HepG2 (cell line): ENCODE results near the gene RYK. TPM values are rescaled to one million over a fixed set of nuclear protein-coding genes. Genes with fewer than 3 reads are reported as not detected.

Experiments
- ATAC-seq: fragments of 200-7000 bp; cut with Tn5 transposase; 3 replicates; pipeline ENCODE4 v1.9.1; 2020; ENCODE audit warnings: mild to moderate bottlenecking, moderate library complexity
- BruUV-seq: library from RNA; stranded (reverse); fragments of 400-500 nt; replicated peaks from 2 replicates; lab custom pipeline; 2021; lab: Mats Ljungman, UMichigan
- CTCF ChIA-PET: fragments of 300-600 bp; formaldehyde crosslinking; extraction: SDS; loops from one replicate; lab custom pipeline; 2021; ENCODE audit warnings: low total read pairs, inconsistent platforms, low intra/inter-chr PET ratio; lab: Yijun Ruan, JAX
- POLR2A ChIA-PET: fragments of 350-600 bp; sonication (Branson Sonifier 250); formaldehyde crosslinking; loops from one replicate; lab custom pipeline; 2020; ENCODE audit warnings: antibody characterized with exemption, inconsistent platforms; lab: Yijun Ruan, JAX
- DNase-seq: peaks from one replicate; pipeline ENCODE4 v3.0.0-alpha.2; 2015; ENCODE audit warnings: low spot score
- FAIRE-seq: peaks from 3 replicates; lab custom pipeline; 2011; peaks lifted over from hg19 to GRCh38; lab: Jason Lieb, UNC
- H2AFZ ChIP-seq: one replicate; pipeline ENCODE4 v1.6.1; 2011; ENCODE audit warnings: low read length, inconsistent platforms
- H3K27ac ChIP-seq: fragments of 300-600 bp; 3 replicates; pipeline ENCODE4 v1.8.0; 2011; ENCODE audit warnings: mixed run types, mild to moderate bottlenecking, mixed read lengths, low read length, inconsistent platforms; ENCODE audit not compliant: insufficient read depth; ENCODE audit errors: extremely low read length
- H3K27me3 ChIP-seq, 2 experiments: fragments of 200-600 bp in 1 of 2; 2 replicates in 1 of 2; 3 replicates in 1 of 2; pipeline versions ENCODE4 v1.6.0 to v1.8.0; 2011; ENCODE audit warnings: low read length in 2 of 2, mild to moderate bottlenecking in 2 of 2, moderate library complexity in 2 of 2, inconsistent platforms in 1 of 2; ENCODE audit not compliant: insufficient read depth in 2 of 2, control insufficient read depth in 1 of 2
- H3K36me3 ChIP-seq, 2 experiments: fragments of 200-600 bp in 1 of 2; replicated peaks in 1 of 2; 2 replicates in 1 of 2; 3 replicates in 1 of 2; pipeline versions ENCODE4 v1.5.1 to v1.8.0; 2011; ENCODE audit warnings: low read length in 2 of 2, inconsistent platforms in 1 of 2; ENCODE audit not compliant: insufficient read depth in 2 of 2, control insufficient read depth in 1 of 2
- H3K4me1 ChIP-seq: 2 replicates; pipeline ENCODE4 v1.5.1; 2012; ENCODE audit warnings: low read length, inconsistent platforms; ENCODE audit not compliant: insufficient read depth
- H3K4me2 ChIP-seq: 2 replicates; pipeline ENCODE4 v1.6.0; 2011; ENCODE audit warnings: low read depth, low read length, inconsistent platforms
- H3K4me3 ChIP-seq, 3 experiments: fragments of 200-600 bp in 1 of 3; sonication (generic), shearing (Covaris generic) in 1 of 3; replicated peaks in 1 of 3; 2 replicates each; pipeline ENCODE4 v1.5.1; 2011 to 2016; ENCODE audit warnings: low read length in 3 of 3, inconsistent platforms in 2 of 3, low read depth in 2 of 3, mild to moderate bottlenecking in 2 of 3, control low read depth in 1 of 3, mixed read lengths in 1 of 3; ENCODE audit not compliant: insufficient read depth in 1 of 3
- H3K79me2 ChIP-seq: one replicate; pipeline ENCODE4 v1.6.1; 2011; ENCODE audit warnings: low read length, inconsistent platforms; ENCODE audit not compliant: insufficient read depth
- H3K9ac ChIP-seq: 2 replicates; pipeline ENCODE4 v1.6.0; 2011; ENCODE audit warnings: mild to moderate bottlenecking, low read depth, low read length, inconsistent platforms; ENCODE audit not compliant: insufficient read depth
- H3K9me3 ChIP-seq: 2 replicates; pipeline ENCODE4 v1.5.1; 2012; ENCODE audit warnings: mild to moderate bottlenecking, low read length
- H4K20me1 ChIP-seq: 2 replicates; pipeline ENCODE4 v1.6.0; 2011; ENCODE audit warnings: inconsistent platforms, mild to moderate bottlenecking, low read length, moderate library complexity; ENCODE audit not compliant: insufficient read depth
- NONO ChIP-seq, 2 experiments: fragments of 450-650 bp in 1 of 2; sonication (generic) in 1 of 2; formaldehyde crosslinking in 1 of 2; IDR thresholded peaks in 1 of 2; conservative IDR thresholded peaks in 1 of 2; 2 replicates each; pipeline versions ENCODE4 v1.6.1 to v1.8.0; 2017 to 2022; ENCODE audit warnings: mild to moderate bottlenecking in 1 of 2, missing genetic modification reagents in 1 of 2, moderate library complexity in 1 of 2
- RFX5 ChIP-seq: IDR thresholded peaks from 2 replicates; pipeline ENCODE4 v1.6.1; 2011; ENCODE audit warnings: low read depth, low read length, improper control_type of control experiment
- SP4 ChIP-seq: sonication (generic); formaldehyde crosslinking; IDR thresholded peaks from 2 replicates; pipeline ENCODE4 v1.8.1; 2023; ENCODE audit warnings: mild to moderate bottlenecking, missing genetic modification reagents
- ZBTB7A ChIP-seq: sonication (generic); formaldehyde crosslinking; IDR thresholded peaks from 2 replicates; pipeline ENCODE4 v1.8.0; 2022; ENCODE audit warnings: mild to moderate bottlenecking, missing genetic modification reagents
- ZBTB7B ChIP-seq: sonication (generic); formaldehyde crosslinking; IDR thresholded peaks from 2 replicates; pipeline ENCODE4 v1.4.0; 2020; ENCODE audit warnings: missing genetic modification reagents
- ZFP37 ChIP-seq: sonication (generic); formaldehyde crosslinking; IDR thresholded peaks from 2 replicates; pipeline ENCODE4 v1.4.0; 2020; ENCODE audit warnings: missing genetic modification reagents, borderline replicate concordance
- ZNF10 ChIP-seq: sonication (generic); formaldehyde crosslinking; IDR thresholded peaks from 2 replicates; pipeline ENCODE4 v1.4.0; 2020; ENCODE audit warnings: mild to moderate bottlenecking, low read depth, missing genetic modification reagents, borderline replicate concordance
- ZNF296 ChIP-seq: sonication (generic); formaldehyde crosslinking; conservative IDR thresholded peaks from 2 replicates; pipeline ENCODE4 v1.5.0; 2020; ENCODE audit warnings: mild to moderate bottlenecking, missing genetic modification reagents
- ZNF556 ChIP-seq: sonication (generic); formaldehyde crosslinking; IDR thresholded peaks from 2 replicates; pipeline ENCODE4 v1.4.0; 2020; ENCODE audit warnings: mild to moderate bottlenecking, missing genetic modification reagents, borderline replicate concordance
- ZNF792 ChIP-seq: IDR thresholded peaks from 2 replicates; pipeline ENCODE4 v1.6.1; 2016
- WGBS: methylation state at CpG from one replicate; pipeline ENCODE4 v1.1.6; 2017; ENCODE audit warnings: low lambda C conversion rate; 5-methylcytosine and 5-hydroxymethylcytosine counted together
- in situ Hi-C: cut with HindIII; loops from 2 replicates; pipeline ENCODE4 v1.10.0; 2017; ENCODE audit warnings: low pct_unique_long_range_greater_than_20kb; ENCODE audit not compliant: extremely low pct_ligation_motif_present
- intact Hi-C: fragments of 100-400 bp; cut with micrococcal nuclease; formaldehyde crosslinking; loops from one replicate; pipeline ENCODE4 v1.10.0; 2022; ENCODE audit not compliant: unreplicated experiment
- polyA plus RNA-seq, 8 experiments: library from polyadenylated mRNA; depleted of rRNA in 3 of 8; stranded (reverse) in 7 of 8; unstranded in 1 of 8; fragments of >200 nt; fragmentation: Illumina TruSeq in 4 of 8; extraction: Trizol in 4 of 8; gene quantifications; 2 replicates each; pipeline versions ENCODE4 v1.2.1 to v1.2.3, GENCODE V29; 2011 to 2016; ENCODE audit warnings: low read depth in 4 of 8, missing spikeins in 1 of 8, mixed read lengths in 1 of 8; ENCODE audit not compliant: insufficient read depth in 1 of 8
- total RNA-seq, 5 experiments: library from RNA; depleted of rRNA; stranded (reverse); fragments of >200 nt; fragmentation: Illumina TruSeq; extraction: Trizol; gene quantifications; 2 replicates each; pipeline ENCODE4 v1.2.3, GENCODE V29; 2016; ENCODE audit warnings: low read depth in 1 of 5
- TF ChIP-seq, protein P1 (sequence below): sonication (generic); formaldehyde crosslinking; IDR thresholded peaks from 2 replicates; pipeline ENCODE4 v1.4.0; 2020; ENCODE audit warnings: mild to moderate bottlenecking, missing genetic modification reagents
- TF ChIP-seq, protein P2 (sequence below): IDR thresholded peaks from 2 replicates; pipeline ENCODE4 v1.6.1; 2012; ENCODE audit warnings: low read depth, low read length, improper control_type of control experiment

Gene RYK
- total and polyA plus RNA-seq, 2 of the 13 experiments (the other 11 are each of a cell fraction or from before 2014, with no cell fraction given): 35.0 to 66.2 TPM

DNA sequence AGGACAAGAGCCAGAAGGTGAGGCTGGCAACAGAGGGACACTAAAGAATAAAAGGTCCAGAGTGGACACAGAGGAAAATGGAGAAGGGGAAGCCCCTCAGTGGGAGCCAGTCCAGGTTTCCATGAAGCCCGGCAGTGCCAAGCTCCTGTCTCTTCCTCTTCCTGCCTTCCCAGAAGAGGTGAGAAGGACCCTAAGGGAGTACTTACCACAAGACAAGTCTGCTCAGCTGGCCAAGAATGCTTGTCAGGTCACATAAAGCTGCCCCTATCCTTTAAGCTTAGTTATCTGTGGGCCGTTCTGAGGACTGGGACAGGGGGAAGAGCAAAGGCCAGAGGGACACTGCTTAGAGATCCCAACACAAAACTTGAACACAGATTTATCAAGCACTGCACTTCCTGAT lies 100.2 kb downstream of the RYK start:
- Histone ChIP-seq H3K9ac (no peak overlapping the region), H3K79me2 (no peaks in the 10 kb centered on the region), H3K4me1 (no peaks in the 10 kb centered on the region)
- WGBS: 96% methylated on average over 2 of the region's 2 CpGs
- DNase-seq (no peak), FAIRE-seq (no peak)
- in situ Hi-C loops: no loop called here
- TF ChIP-seq SP4 (no peak), ZBTB7A (CRISPR knock-in tag) (no peak)
- TF ChIP-seq, protein P1, sequence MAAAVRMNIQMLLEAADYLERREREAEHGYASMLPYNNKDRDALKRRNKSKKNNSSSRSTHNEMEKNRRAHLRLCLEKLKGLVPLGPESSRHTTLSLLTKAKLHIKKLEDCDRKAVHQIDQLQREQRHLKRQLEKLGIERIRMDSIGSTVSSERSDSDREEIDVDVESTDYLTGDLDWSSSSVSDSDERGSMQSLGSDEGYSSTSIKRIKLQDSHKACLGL (CRISPR knock-in tag): no peak
- TF ChIP-seq, all 625 proteins: peak for 0
- H3K27ac ChIP-seq: no peak overlapping the region
- CTCF ChIA-PET: no interaction called here
- no peaks in the 10 kb centered on the region for H3K27me3 ChIP-seq
- H3K4me2 ChIP-seq: no peak overlapping the region
- peaks cover 12 to 27% of the 10 kb centered on the region in 2 experiments; a peak in 4 of 5 replicates for H3K36me3 ChIP-seq
- BruUV-seq: no TSS peak
- POLR2A ChIA-PET: no interaction called here
- ATAC-seq: no peak
- intact Hi-C loops: no loop called here
- H3K4me3 ChIP-seq: no peak overlapping the region
- H2AFZ ChIP-seq: no peak overlapping the region
- H4K20me1 ChIP-seq: no peaks in the 10 kb centered on the region
- H3K9me3 ChIP-seq: no peaks in the 10 kb centered on the region

DNA sequence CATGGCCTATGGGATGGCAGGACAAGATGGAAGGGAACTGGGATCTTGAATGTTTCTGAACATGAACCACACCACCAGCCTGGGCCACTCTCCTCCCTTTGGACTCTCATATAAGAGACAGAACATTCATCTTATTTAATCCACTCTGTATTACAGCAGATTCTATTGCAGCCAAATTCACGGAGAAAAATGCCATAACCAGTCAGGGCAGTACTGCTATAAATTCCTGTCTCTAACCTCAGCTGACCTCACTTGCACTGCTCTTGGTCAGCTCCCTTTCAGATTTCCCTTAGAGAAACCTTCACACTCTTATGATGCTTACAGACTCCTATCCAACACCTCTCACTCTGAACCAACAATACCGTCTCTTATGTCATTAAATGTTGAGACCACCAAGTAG lies 101.4 kb downstream of the RYK start:
- no peak overlapping the region for H3K9ac ChIP-seq
- BruUV-seq: no TSS peak
- H3K27me3 ChIP-seq: no peaks in the 10 kb centered on the region
- no peak overlapping the region for H3K4me2 ChIP-seq
- POLR2A ChIA-PET: no interaction called here
- TF ChIP-seq ZNF296 (CRISPR knock-in tag): no peak
- no peak for TF ChIP-seq ZNF792 (CRISPR knock-in tag)
- no peak for TF ChIP-seq ZFP37 (CRISPR knock-in tag)
- TF ChIP-seq, protein P2, sequence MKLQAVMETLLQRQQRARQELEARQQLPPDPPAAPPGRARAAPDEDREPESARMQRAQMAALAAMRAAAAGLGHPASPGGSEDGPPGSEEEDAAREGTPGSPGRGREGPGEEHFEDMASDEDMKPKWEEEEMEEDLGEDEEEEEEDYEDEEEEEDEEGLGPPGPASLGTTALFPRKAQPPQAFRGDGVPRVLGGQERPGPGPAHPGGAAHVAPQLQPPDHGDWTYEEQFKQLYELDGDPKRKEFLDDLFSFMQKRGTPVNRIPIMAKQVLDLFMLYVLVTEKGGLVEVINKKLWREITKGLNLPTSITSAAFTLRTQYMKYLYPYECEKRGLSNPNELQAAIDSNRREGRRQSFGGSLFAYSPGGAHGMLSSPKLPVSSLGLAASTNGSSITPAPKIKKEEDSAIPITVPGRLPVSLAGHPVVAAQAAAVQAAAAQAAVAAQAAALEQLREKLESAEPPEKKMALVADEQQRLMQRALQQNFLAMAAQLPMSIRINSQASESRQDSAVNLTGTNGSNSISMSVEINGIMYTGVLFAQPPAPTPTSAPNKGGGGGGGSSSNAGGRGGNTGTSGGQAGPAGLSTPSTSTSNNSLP: no peak
- TF ChIP-seq ZBTB7B (CRISPR knock-in tag): no peak
- no peak for TF ChIP-seq ZNF10 (CRISPR knock-in tag)
- no peak for TF ChIP-seq ZNF556
- no peak for TF ChIP-seq NONO (IDR thresholded peaks at IDR 0.05)
- TF ChIP-seq NONO (CRISPR knock-in tag; conservative IDR thresholded peaks at IDR 0.05): no peak
- TF ChIP-seq RFX5: no peak
- in situ Hi-C loops (no loop called here), intact Hi-C loops (no loop called here)
- DNase-seq (no peak), FAIRE-seq (no peak), ATAC-seq (no peak)
- H2AFZ ChIP-seq: no peak overlapping the region
- H3K9me3 ChIP-seq: no peaks in the 10 kb centered on the region
- no peak overlapping the region for H3K4me3 ChIP-seq
- 100% methylated on average over 2 of the region's 2 CpGs for WGBS
- H3K36me3 ChIP-seq: peaks cover 7 to 15% of the 10 kb centered on the region in 2 experiments; a peak in 4 of 5 replicates
- peaks cover under 1% of the 10 kb centered on the region; the same call in 1 of the 2 replicates for H3K4me1 ChIP-seq
- H3K79me2 ChIP-seq: no peaks in the 10 kb centered on the region
- CTCF ChIA-PET: no interaction called here
- no peaks in the 10 kb centered on the region for H4K20me1 ChIP-seq
- H3K27ac ChIP-seq: no peak overlapping the region
